Non-pigmented ciliary epithelial cell (primary cell): ENCODE measurements around the gene KRTAP4-16.
"Not testable (repeated sequence)": the region's sequence is repeated elsewhere in the genome, so short reads cannot be mapped to it uniquely, and the experiment has no call there.

ENCODE experiments used
- DNase-seq: peaks from one replicate; pipeline ENCODE4 v3.0.0-alpha.2; 2010; ENCODE audit warnings: low read depth

Gene KRTAP4-16

DNA sequence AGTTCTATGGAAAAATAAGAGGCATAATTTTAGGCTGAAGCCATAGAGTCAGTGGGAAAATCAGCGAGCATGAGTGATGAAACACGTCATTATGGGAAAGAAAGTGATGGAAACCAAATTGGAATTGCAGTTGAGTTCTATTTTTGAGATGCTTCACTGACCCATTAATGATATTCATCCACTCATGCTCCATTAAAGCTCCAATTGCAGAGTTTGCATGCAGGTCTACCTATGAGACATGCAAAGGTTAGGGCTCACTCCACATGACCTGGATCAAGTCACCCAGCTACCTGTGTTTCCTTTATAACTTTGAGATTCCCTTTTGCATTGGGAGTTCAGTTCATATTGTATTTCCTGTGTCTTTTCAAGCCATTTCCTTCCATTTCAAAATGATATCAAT, 28.3 kb downstream of the KRTAP4-16 start:
- no peak for DNase-seq

- no peak for DNase-seq
Observed at GRCh38 chr17:41071606-41072360, 30.2 kb downstream of the KRTAP4-16 start.

DNA sequence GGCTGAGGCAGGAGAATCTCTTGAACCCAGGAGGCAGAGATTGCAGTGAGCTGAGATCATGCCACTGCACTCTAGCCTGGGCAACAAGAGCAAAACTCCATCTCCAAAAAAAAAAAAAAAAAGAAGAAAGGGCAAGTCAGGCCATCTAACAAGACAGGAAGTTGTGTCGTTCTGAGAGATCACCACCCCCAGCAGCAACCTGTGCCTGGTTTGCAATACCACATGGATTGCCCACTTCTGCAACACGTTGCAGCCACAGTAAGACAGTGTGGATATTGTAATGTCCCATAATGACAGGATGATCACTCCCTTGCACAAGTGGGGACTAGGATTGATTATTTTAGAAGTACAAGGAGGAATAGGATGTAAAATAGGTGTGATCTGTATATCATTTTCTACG, 33.0 kb downstream of the KRTAP4-16 start:
- DNase-seq: no peak

GRCh38 chr17:41067281-41067680, 34.7 kb downstream of the KRTAP4-16 start:
- no peak for DNase-seq

DNA sequence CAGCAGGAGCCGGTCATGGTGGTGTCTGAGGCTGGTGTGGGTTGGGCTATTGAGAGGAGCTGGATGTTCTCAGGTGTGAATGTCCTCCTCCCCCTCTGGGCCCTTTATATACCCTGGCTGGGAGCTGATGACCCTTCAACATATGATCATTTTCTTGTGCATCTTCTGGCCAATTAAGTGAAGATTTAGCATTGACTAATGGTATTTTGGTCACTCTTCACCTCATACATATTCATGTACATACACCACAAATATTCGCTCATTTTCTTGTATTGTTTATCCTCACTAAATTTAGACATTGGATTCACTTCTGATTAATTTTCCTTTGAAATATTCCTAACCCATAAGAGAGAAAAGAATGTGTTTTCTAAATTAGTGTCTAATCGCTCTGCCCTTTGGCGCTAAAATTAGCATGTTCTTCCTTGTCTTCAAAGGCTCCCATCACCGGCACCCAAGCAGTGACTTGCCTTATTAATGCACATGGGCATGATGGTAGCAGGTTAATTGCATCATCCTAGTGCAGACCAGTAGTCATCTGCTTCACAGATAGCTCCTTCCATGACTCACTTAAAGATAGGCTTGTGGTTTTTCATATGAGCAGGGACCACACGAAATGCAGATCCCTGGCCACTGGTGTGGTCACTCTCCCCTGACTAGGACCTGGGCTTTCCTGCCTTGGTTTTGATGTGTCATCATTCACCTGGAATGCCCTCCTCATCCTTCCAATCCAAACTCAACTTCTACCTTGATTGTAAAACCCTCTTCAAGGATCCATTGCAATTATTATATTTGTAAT, 36.0 kb downstream of the KRTAP4-16 start, which contains the start of gene KRTAP2-4:
Gene KRTAP2-4, minus strand, starts transcription at position 51 of the 796 bp plus-strand sequence. Its CDS starts 34 bp downstream, at position 17.
- peak; percentile 79 for DNase-seq

GRCh38 chr17:41065016-41065689, 36.9 kb downstream of the KRTAP4-16 start:
- DNase-seq: not testable (repeated sequence)

DNA sequence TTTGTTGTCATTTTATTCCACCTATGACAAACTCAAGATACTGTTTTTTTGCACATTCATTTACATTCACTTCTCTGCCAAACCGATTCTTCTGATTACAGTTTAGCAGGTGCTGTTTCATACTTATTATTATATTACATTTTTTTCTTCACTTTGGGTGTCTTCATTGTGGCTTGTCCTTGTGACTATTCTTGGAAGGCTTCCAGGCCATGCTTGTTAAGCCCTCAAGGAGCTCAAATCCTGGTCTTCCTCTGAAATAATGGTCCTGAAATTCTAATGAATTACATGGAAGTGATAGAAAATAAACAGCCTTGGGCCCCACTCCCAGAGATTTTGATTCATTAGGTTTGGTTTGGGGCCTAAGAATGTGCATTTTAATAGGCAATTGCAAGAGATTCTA, 37.7 kb downstream of the KRTAP4-16 start:
- no peak for DNase-seq

DNA sequence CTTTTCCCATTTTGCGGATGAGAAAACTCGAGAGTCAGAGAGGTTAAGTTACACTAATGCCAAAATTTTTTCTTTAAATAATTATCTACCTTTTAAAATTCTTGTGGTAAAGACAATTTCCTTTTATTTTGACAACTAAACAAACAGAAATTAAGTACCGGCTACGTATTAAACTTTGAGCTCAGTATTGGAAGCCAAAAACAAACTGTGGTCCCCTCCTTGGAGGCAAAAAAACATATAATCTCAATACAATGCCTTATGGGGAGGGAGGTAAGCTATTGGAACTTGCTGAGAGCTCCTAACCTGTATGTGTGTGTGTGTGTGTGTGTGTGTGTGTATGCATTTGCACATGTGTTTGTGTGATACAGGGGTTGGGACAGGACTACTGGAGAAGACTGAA, 38.6 kb downstream of the KRTAP4-16 start:
- DNase-seq: no peak

GRCh38 chr17:41061964-41062363, 40.0 kb downstream of the KRTAP4-16 start:
- peak; percentile 93 for DNase-seq

DNA sequence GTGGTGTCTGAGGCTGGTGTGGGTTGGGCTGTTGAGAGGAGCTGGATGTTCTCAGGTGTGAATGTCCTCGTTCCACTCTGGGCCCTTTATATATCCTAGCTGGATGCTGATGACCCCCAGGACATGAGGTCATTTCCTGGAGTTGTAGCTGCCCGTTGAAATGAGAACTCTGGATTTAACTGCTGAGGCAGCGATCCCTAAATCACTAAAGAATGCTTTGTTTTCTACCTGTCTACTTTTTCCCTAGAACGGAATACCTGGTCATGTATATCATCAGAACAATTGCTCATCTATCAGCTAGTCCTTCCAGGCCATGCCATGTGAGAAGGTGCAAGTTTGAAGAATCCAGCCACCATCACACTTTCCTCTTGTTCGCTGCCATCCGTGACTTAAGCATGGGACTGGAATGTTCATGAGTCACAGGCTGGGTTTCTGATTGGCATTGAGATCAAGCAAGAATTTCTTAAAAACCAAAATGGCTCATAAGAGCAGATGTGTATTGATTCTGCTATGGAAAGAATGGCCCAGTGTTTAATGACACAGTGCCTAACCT, 41.9 kb downstream of the KRTAP4-16 start, which contains the start of gene KRTAP2-3:
Gene KRTAP2-3, minus strand, starts transcription at position 63 of the 553 bp plus-strand sequence. CDS start 64 bp downstream, outside the sequence.
- DNase-seq: peak; percentile 92

DNA sequence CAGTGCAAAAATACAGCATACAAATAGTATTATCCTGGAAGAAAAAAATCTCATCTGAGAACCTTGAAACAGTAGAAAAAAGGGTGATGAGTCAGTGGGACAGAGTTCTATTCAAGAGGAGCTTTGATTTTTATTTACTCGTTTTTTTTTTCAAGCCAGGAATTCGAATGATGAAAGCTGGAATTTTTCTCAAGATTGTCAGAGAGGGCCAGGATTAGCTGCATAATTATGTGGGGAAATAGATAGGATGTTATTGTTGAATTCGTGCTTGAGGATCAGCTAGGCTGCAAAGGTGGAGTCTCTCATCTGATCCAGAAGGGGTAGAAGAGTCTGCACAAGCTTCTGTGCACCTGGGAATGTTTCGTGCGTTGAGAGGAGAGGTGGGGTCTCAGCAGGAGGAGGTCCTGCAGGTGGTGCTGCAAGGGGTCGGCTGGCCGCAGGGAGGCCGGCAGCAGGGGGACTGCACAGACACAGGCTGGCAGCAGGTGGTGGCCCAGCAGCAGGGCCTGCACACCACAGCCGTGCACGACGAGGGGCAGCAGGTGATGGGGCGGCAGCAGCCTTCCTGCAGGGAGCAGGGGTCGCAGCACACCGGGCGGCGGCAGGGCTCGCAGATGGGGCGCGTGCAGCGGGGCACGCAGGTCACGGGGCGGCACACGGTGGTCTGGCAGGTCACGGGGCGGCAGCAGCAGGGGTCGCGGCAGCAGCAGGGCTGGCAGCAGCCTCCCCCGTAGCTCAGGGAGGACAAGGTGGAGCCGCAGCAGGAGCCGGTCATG, 42.5 kb downstream of the KRTAP4-16 start:
- DNase-seq: peak; percentile 86

DNA sequence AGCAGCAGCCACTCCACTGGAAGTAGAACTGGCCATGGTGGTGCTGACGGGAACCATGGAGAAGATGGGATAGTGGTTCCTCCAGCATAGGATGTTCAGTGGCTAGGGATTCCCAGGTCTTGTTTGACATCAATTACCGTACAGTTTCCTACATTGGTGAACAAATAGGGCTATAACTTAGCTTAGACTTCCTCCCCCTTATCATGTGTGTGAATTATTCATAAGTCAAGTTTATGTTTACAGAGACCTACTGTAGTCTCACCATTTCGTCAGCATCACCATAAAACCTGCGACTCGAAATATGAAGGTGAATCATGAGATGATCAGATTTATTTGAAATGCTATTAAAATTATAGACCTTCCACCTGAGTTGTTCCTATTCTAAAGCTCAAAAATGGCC, 43.3 kb downstream of the KRTAP4-16 start:
- no peak for DNase-seq

DNA sequence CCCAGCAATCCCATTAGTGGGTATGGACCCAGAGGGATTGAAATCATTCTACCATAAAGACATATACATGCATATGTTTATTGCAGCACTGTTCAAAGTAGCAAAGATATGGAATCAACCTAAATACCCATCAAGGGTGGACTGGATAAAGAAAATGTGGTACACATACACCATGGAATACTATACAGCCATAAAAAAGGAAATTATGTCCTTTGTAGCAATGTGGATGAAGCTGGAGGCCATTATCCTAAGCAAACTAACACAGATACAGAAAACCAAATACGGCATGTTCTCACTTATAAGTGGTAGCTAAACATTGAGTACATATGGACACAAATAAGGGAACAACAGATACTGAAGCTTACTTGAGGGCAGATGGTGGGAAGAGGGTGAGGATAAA, 44.5 kb downstream of the KRTAP4-16 start:
- no peak for DNase-seq

DNA sequence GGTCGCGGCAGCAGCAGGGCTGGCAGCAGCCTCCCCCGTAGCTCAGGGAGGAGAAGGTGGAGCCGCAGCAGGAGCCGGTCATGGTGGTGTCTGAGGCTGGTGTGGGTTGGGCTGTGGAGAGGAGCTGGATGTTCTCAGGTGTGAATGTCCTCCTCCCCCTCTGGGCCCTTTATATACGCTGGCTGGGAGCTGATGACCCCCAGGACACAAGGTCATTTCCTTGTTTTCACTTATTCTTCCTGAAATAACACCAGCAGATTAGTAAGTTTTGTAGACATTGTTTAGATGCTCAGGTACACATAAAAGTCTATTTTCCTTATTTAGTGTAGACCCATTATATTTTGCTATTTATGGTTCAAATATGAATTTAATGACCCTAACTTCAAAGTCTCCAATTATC, 46.9 kb downstream of the KRTAP4-16 start, which contains the start of gene KRTAP2-2:
Gene KRTAP2-2, minus strand, starts transcription at position 101 of the 400 bp plus-strand sequence. Its CDS starts 19 bp downstream, at position 82.
- DNase-seq: not testable (repeated sequence)

DNA sequence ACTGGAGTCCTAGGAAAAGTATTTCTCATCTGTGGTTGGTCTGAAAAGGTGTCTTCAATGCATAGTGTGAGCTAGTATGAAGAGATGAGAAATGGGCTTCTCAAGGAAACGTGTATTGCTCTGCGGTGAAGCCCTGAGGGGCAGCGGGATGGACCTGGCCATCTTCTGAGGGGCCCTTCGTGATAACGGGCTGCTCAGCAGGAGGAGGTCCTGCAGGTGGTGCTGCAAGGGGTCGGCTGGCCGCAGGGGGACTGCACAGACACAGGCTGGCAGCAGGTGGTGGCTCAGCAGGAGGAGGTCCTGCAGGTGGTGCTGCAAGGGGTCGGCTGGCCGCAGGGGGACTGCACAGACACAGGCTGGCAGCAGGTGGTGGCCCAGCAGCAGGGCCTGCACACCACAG, 47.5 kb downstream of the KRTAP4-16 start:
- not testable (repeated sequence) for DNase-seq

DNA sequence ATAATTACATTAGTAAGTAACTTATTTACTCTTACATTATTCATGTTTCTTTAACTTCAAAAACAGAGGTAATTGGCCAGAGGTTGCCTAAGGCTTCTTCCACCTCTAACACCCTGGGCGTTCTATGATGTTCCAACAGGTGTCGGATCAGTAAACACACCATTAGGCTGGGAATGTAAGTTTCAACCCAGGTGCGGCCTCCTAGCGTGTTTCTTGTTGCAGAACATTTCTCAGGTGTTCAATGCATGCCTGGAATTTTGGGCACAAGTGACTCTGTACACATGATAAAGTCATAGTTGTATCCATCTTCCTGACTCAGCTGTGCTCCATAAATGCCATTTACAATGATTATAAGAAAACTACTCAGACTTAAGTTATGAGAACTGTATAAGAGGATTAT, 48.0 kb downstream of the KRTAP4-16 start:
- DNase-seq: no peak

- no peak for DNase-seq
Observed at GRCh38 chr17:41052566-41052965, 49.4 kb downstream of the KRTAP4-16 start.
